T-cell (primary cell): ENCODE measurements around the gene TLR1. TPM values are rescaled to one million over a fixed set of nuclear protein-coding genes. Genes with fewer than 3 reads are reported as not detected.
"Not testable (repeated sequence)": the region's sequence is repeated elsewhere in the genome, so short reads cannot be mapped to it uniquely, and the experiment has no call there.

Source experiments
- ATAC-seq, 4 experiments: fragments of 200-7000 bp in 3 of 4; fragments of 150-1000 bp in 1 of 4; cut with Tn5 transposase; replicated peaks in 1 of 4; 1 replicate in 3 of 4; 2 replicates in 1 of 4; pipeline ENCODE4 v1.10.0; 2021; ENCODE audit warnings: moderate library complexity in 3 of 4, mild to moderate bottlenecking in 2 of 4, moderate number of reproducible peaks in 1 of 4
- CTCF ChIA-PET, 2 donors: fragments of 300-600 bp; sonication (Branson Sonifier 250); formaldehyde crosslinking; loops; one replicate each; lab custom pipeline; 2022; ENCODE audit warnings: antibody characterized with exemption in 2 of 2; lab: Charles Lee
- POLR2A ChIA-PET, 2 donors: fragments of 300-600 bp; sonication (Branson Sonifier 250); formaldehyde crosslinking; loops; one replicate each; lab custom pipeline; 2022; ENCODE audit warnings: antibody characterized with exemption in 2 of 2; lab: Charles Lee
- DNase-seq, 35 experiments: peaks; one replicate each; pipeline versions ENCODE4 v3.0.0 to v3.0.0-alpha.2; 2013 to 2023
- H3K27ac ChIP-seq: one replicate; pipeline ENCODE4 v1.5.1; 2013; ENCODE audit warnings: low read length
- H3K27me3 ChIP-seq, 2 experiments: replicated peaks in 1 of 2; 1 replicate in 1 of 2; 2 replicates in 1 of 2; pipeline versions ENCODE4 v1.6.1 to v1.7.0; 2013; ENCODE audit warnings: low read length in 1 of 2, mixed read lengths in 1 of 2; ENCODE audit not compliant: control insufficient read depth in 2 of 2, insufficient read depth in 2 of 2; ENCODE audit errors: extremely low read depth in 1 of 2
- H3K36me3 ChIP-seq, 2 donors: 1 replicate in 1 of 2; 2 replicates in 1 of 2; pipeline versions ENCODE4 v1.6.1 to v1.7.0; 2013; ENCODE audit warnings: low read length in 1 of 2; ENCODE audit not compliant: control insufficient read depth in 2 of 2, insufficient read depth in 1 of 2; ENCODE audit errors: extremely low read depth in 1 of 2
- H3K4me1 ChIP-seq, 2 experiments: 1 replicate in 1 of 2; 2 replicates in 1 of 2; pipeline versions ENCODE4 v1.6.1 to v1.7.0; 2013; ENCODE audit warnings: low read length in 2 of 2, mixed read lengths in 1 of 2; ENCODE audit not compliant: insufficient read depth in 2 of 2, control insufficient read depth in 1 of 2; ENCODE audit errors: extremely low read depth in 1 of 2
- H3K4me3 ChIP-seq, 2 donors: 1 replicate in 1 of 2; 2 replicates in 1 of 2; pipeline versions ENCODE4 v1.5.1 to v1.7.0; 2013; ENCODE audit warnings: mild to moderate bottlenecking in 2 of 2, low read length in 1 of 2, moderate library complexity in 1 of 2; ENCODE audit not compliant: control insufficient read depth in 1 of 2; ENCODE audit errors: extremely low read depth in 1 of 2
- H3K9me3 ChIP-seq: 2 replicates; pipeline ENCODE4 v1.7.0; 2013
- H3K27ac Mint-ChIP-seq, 2 donors: one replicate each; pipeline ENCODE4 v1.8.0; 2020 to 2021; ENCODE audit warnings: mild to moderate bottlenecking in 2 of 2, mixed read lengths in 2 of 2
- H3K27me3 Mint-ChIP-seq, 2 donors: one replicate each; pipeline ENCODE4 v1.8.0; 2021 to 2022; ENCODE audit warnings: mixed read lengths in 2 of 2
- H3K36me3 Mint-ChIP-seq: one replicate; pipeline ENCODE4 v1.8.0; 2021; ENCODE audit warnings: mixed read lengths
- H3K4me1 Mint-ChIP-seq, 3 donors: one replicate each; pipeline ENCODE4 v1.8.0; 2020 to 2022; ENCODE audit warnings: mixed read lengths in 3 of 3, mild to moderate bottlenecking in 1 of 3
- H3K4me3 Mint-ChIP-seq, 3 donors: one replicate each; pipeline ENCODE4 v1.8.0; 2020 to 2022; ENCODE audit warnings: mild to moderate bottlenecking in 3 of 3, mixed read lengths in 3 of 3, moderate library complexity in 3 of 3
- H3K9me3 Mint-ChIP-seq, 3 donors: one replicate each; pipeline ENCODE4 v1.8.0; 2020 to 2022; ENCODE audit warnings: mixed read lengths in 3 of 3
- WGBS: methylation state at CpG from one replicate; pipeline ENCODE4 v1.1.5; 2013; ENCODE audit warnings: missing lambda C conversion rate; ENCODE audit not compliant: insufficient coverage; 5-methylcytosine and 5-hydroxymethylcytosine counted together
- total RNA-seq, 35 experiments: library from RNA in 6 of 35; stranded (reverse) in 6 of 35; fragments of 120-200 nt in 1 of 35; gene quantifications; one replicate each; pipeline versions ENCODE4 v1.2.1 to v1.2.4 and lab custom pipeline; 2013 to 2026

Gene TLR1
- total RNA-seq, 5 donors from 2014 or later (not counting 1 experiment from before 2014, with no cell fraction given): 10.4 to 26.0 (median 18.0) TPM

- Mint-ChIP-seq H3K27ac (no peak overlapping the region), H3K9me3 (peaks cover 0 to 23% (median 2%) of the 10 kb centered on the region in 3 donors), H3K36me3 (peaks cover 18% of the 10 kb centered on the region), H3K4me3 (no peak overlapping the region), H3K27me3 (no peaks in the 10 kb centered on the region), H3K4me1 (peaks cover 4 to 8% (median 4%) of the 10 kb centered on the region in 3 donors)
- 40% methylated on average over 1 of the region's 3 CpGs for WGBS
- Histone ChIP-seq H3K27me3 (peaks cover 0 to 6% of the 10 kb centered on the region in 2 experiments), H3K9me3 (no peaks in the 10 kb centered on the region), H3K36me3 (no peaks in the 10 kb centered on the region), H3K4me1 (no peaks in the 10 kb centered on the region), H3K27ac (no peak overlapping the region), H3K4me3 (no peak overlapping the region)
- POLR2A ChIA-PET: no interaction called here
- CTCF ChIA-PET: no interaction called here
- DNase-seq (no peak), ATAC-seq (no peak)
These were observed 9.8 kb upstream of the TLR1 start for GRCh38 chr4:38814386-38814785.

- Histone ChIP-seq H3K36me3 (no peaks in the 10 kb centered on the region), H3K27me3 (peaks cover 0 to 6% of the 10 kb centered on the region in 2 experiments), H3K4me1 (no peaks in the 10 kb centered on the region), H3K4me3 (no peak overlapping the region), H3K27ac (no peak overlapping the region), H3K9me3 (no peaks in the 10 kb centered on the region)
- Mint-ChIP-seq H3K4me3 (no peak overlapping the region), H3K27ac (no peak overlapping the region), H3K27me3 (no peaks in the 10 kb centered on the region), H3K36me3 (peaks cover 18% of the 10 kb centered on the region), H3K4me1 (peaks cover 0 to 2% (median 0%) of the 10 kb centered on the region in 3 donors), H3K9me3 (peaks cover 0 to 23% (median 2%) of the 10 kb centered on the region in 3 donors)
- CTCF ChIA-PET: interaction anchor here in 1 of 2 donors (0.6 kb wide), 1 partner anchor 115 kb away, joined by 3 read pairs; no protein-coding TSS in a partner anchor
- WGBS: 92% methylated on average over 5 of the region's 6 CpGs
- DNase-seq: no peak
- ATAC-seq: no peak
- POLR2A ChIA-PET: no interaction called here
These were observed 6.7 kb upstream of the TLR1 start for GRCh38 chr4:38811297-38811696.

GRCh38 chr4:38807462-38807861, 2.9 kb upstream of the TLR1 start:
- H3K36me3 Mint-ChIP-seq, POLR2A ChIA-PET, H3K4me3 Mint-ChIP-seq, H3K36me3 ChIP-seq, H3K27me3 Mint-ChIP-seq, H3K27ac ChIP-seq, H3K27me3 ChIP-seq, H3K27ac Mint-ChIP-seq, DNase-seq, ATAC-seq, CTCF ChIA-PET, H3K4me3 ChIP-seq, H3K9me3 Mint-ChIP-seq, H3K9me3 ChIP-seq: not testable (repeated sequence)
- peaks cover 17 to 23% of the 10 kb centered on the region in 2 experiments for H3K4me1 ChIP-seq
- H3K4me1 Mint-ChIP-seq: peaks cover 30 to 37% (median 35%) of the 10 kb centered on the region in 3 donors
- 93% methylated on average over 15 of the region's 29 CpGs for WGBS

GRCh38 chr4:38806251-38806650, 1.7 kb upstream of the TLR1 start:
- Mint-ChIP-seq H3K27ac (peak overlapping the region; percentile 93 to 97), H3K4me3 (peak overlapping the region in 1 of 3 donors; percentile 83), H3K36me3 (peaks cover 19% of the 10 kb centered on the region), H3K9me3 (peaks cover 0 to 13% (median 8%) of the 10 kb centered on the region in 3 donors), H3K4me1 (peaks cover 30 to 42% (median 39%) of the 10 kb centered on the region in 3 donors)
- Histone ChIP-seq H3K4me1 (peaks cover 17 to 23% of the 10 kb centered on the region in 2 experiments), H3K36me3 (peaks cover 3 to 13% of the 10 kb centered on the region in 2 donors)
- CTCF ChIA-PET: interaction anchor here (0.6 to 1.8 kb wide), 3 partner anchors 47 to 1742 kb away, joined by 3 to 6 read pairs (median 3); no protein-coding TSS in a partner anchor
- H3K9me3 ChIP-seq, H3K4me3 ChIP-seq, POLR2A ChIA-PET, ATAC-seq, H3K27me3 ChIP-seq, H3K27me3 Mint-ChIP-seq, H3K27ac ChIP-seq, DNase-seq: not testable (repeated sequence)
- WGBS: no CpG with 5 or more reads among the region's 9 CpGs

- WGBS: no CpG with 5 or more reads among the region's 5 CpGs
- H3K27me3 Mint-ChIP-seq: no peaks in the 10 kb centered on the region
- H3K36me3 Mint-ChIP-seq: peaks cover 25% of the 10 kb centered on the region
- Histone ChIP-seq H3K4me1 (peaks cover 17 to 23% of the 10 kb centered on the region in 2 experiments), H3K9me3 (no peaks in the 10 kb centered on the region), H3K27ac (peak overlapping the region; percentile 75), H3K4me3 (peak overlapping the region; percentile 26 to 32), H3K36me3 (peaks cover 3 to 18% of the 10 kb centered on the region in 2 donors), H3K27me3 (no peaks in the 10 kb centered on the region)
- peak overlapping the region; percentile 93 to 97 for H3K27ac Mint-ChIP-seq
- ChIA-PET CTCF (interaction anchor here (0.6 to 3.7 kb wide), 9 partner anchors 16 to 1743 kb away, joined by 3 to 43 read pairs (median 3); partner anchors contain the start of gene TLR10 (in 1 of the 2)), POLR2A (interaction anchor here in 1 of 2 donors (0.5 kb wide), 1 partner anchor 1477 kb away, joined by 3 read pairs; no protein-coding TSS in a partner anchor)
- DNase-seq (peak in 2 of 35 experiments; percentile 31 to 40), ATAC-seq (peak in 2 of 4 experiments; percentile 26 to 39)
- H3K4me1 Mint-ChIP-seq: peaks cover 30 to 42% (median 42%) of the 10 kb centered on the region in 3 donors
- peaks cover 0 to 18% (median 14%) of the 10 kb centered on the region in 3 donors for H3K9me3 Mint-ChIP-seq
- H3K4me3 Mint-ChIP-seq: peak overlapping the region; percentile 83 to 91 (median 85)
These were observed 1.0 kb upstream of the TLR1 start for GRCh38 chr4:38805530-38806145.

- Mint-ChIP-seq H3K27ac (peak overlapping the region; percentile 93 to 97), H3K4me1 (peaks cover 30 to 42% (median 42%) of the 10 kb centered on the region in 3 donors), H3K9me3 (peaks cover 9 to 34% (median 27%) of the 10 kb centered on the region in 3 donors), H3K4me3 (peak overlapping the region; percentile 83 to 91 (median 85)), H3K36me3 (peaks cover 41% of the 10 kb centered on the region), H3K27me3 (no peaks in the 10 kb centered on the region)
- Histone ChIP-seq H3K27me3 (no peaks in the 10 kb centered on the region), H3K36me3 (peaks cover 10 to 34% of the 10 kb centered on the region in 2 donors), H3K27ac (peak overlapping the region; percentile 75), H3K9me3 (no peaks in the 10 kb centered on the region), H3K4me3 (peak overlapping the region; percentile 58 to 75), H3K4me1 (peaks cover 17 to 23% of the 10 kb centered on the region in 2 experiments)
- ChIA-PET POLR2A (interaction anchor here (0.6 to 1.0 kb wide), 3 partner anchors 29 to 300 kb away, joined by 3 read pairs; no protein-coding TSS in a partner anchor), CTCF (interaction anchor here (0.5 to 3.7 kb wide), 13 partner anchors 8 to 60 kb away, joined by 3 to 43 read pairs (median 5); partner anchors contain the start of gene TLR10 (in 2 of the 2))
- peak in 2 of 35 experiments; percentile 9 to 28 for DNase-seq
- peak; percentile 31 to 67 (median 58) for ATAC-seq
- WGBS: 0% methylated on average over 1 of the region's 6 CpGs
These were observed 548 bp downstream of the TLR1 start for GRCh38 chr4:38803833-38804653.
